Measurements from ENCODE around the gene ANKRD40. TPM values are rescaled to one million over a fixed set of nuclear protein-coding genes. Genes with fewer than 3 reads are reported as not detected.

ANKRD40 gene
- total RNA-seq, 1 experiment from 2014 or later: 72.0 TPM

DNA sequence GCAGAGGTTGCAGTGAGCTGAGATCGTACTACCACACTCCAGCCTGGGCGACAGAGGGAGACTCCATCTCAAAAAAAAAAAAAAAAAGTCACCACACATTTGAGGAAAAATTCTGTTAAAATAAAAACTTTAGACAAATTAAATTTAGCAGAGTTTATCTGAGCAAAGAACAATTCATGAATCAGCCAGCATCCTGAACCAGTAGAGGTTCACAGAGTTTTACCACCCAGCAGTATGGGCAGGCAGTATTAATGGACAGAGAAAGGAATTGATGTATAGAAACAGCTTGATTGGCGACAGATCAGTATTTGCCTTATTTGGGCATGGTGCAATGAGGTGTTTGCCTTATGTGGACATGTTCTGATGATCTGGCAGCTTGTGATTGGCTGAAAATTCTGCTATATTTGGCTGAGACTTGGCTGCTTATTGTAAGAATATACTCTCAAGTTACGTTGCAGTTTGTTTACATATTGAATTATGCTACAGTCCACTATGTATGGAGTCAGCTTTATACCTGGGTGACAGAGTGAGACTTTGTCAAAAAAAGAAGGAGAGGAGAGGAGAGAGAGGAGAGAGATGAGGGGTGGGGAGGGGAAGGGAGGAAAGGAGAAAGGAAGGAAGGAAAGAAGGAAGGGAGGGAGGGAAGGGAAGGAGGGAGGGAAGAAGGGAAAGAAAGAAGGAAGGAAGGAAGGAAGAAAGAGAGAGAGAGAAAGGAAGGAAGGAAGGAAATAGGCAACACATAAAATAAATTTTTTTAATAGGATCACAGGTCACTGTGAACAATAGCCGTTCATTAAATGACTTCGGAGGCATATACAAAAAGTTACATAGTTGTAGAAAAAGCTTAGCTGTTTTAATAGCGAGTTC, 58.4 kb downstream of the ANKRD40 start:
- Histone ChIP-seq H3K27me3 (ENCODE audit: insufficient read depth, low read length) (no peaks in the 10 kb centered on the region), H3K9me2 (ENCODE audit: insufficient read depth) (no peaks in the 10 kb centered on the region), H4K20me1 (ENCODE audit: insufficient read depth) (no peaks in the 10 kb centered on the region), H3K4me3 (replicated peaks in 1 of 2; ENCODE audit: low read depth in 1 of 2, low read length in 2 of 2) (no peak overlapping the region), H3K4me2 (ENCODE audit: low read length) (peak overlapping the region; percentile 23; the same call in 1 of the 2 replicates), H3K79me2 (ENCODE audit: insufficient read depth, low read length) (no peaks in the 10 kb centered on the region), H3K9me3 (ENCODE audit: control insufficient read depth in 1 of 2, insufficient read depth in 1 of 2, low read depth in 1 of 2, low read length in 2 of 2) (no peaks in the 10 kb centered on the region), H3K4me1 (ENCODE audit: control insufficient read depth in 1 of 2, insufficient read depth in 2 of 2, low read length in 2 of 2) (peaks cover 12 to 40% of the 10 kb centered on the region in 2 experiments; a peak in 3 of 4 replicates), H2AFZ (ENCODE audit: low read depth, low read length, poor library complexity, severe bottlenecking) (peak overlapping the region; percentile 11), H3K36me3 (ENCODE audit: control insufficient read depth in 1 of 2, insufficient read depth in 2 of 2, low read length in 2 of 2) (no peaks in the 10 kb centered on the region), H3K27ac (ENCODE audit: low read depth, low read length) (no peak overlapping the region), H3K9ac (ENCODE audit: low read length) (no peak overlapping the region)
- BruUV-seq (replicated peaks): no TSS peak
- intact Hi-C loops (cut with micrococcal nuclease): no loop called here
- RAD21 ChIA-PET (ENCODE audit: low non-redundant PET in 1 of 2, low total read pairs in 2 of 2, uncharacterized antibody in 2 of 2, unreplicated experiment in 2 of 2): no interaction called here
- CTCF ChIA-PET: interaction anchor here (1.9 kb wide), 1 partner anchor 18 kb away, joined by 5 read pairs; no protein-coding TSS in a partner anchor
- ATAC-seq: peak; percentile 53; the same call in 1 of the 2 replicates
- TF ChIP-seq JUND (IDR thresholded peaks at IDR 0.05) (0 out of 2 replicates have a peak, but pooled peaks have one; percentile 10), CEBPB (IDR thresholded peaks at IDR 0.05; ENCODE audit: low read depth) (no peak), POLR2AphosphoS5 (IDR thresholded peaks at IDR 0.05; ENCODE audit: low read depth, low read length) (no peak), SRF (IDR thresholded peaks at IDR 0.05; ENCODE audit: low read depth) (peak; percentile 99), EZH2 (IDR thresholded peaks at IDR 0.05) (no peak), ELF1 (IDR thresholded peaks at IDR 0.05; ENCODE audit: borderline replicate concordance, low read depth) (no peak), POLR2A (IDR thresholded peaks at IDR 0.05; ENCODE audit: borderline replicate concordance, extremely low read depth, insufficient read depth, insufficient read length) (no peak), CBX3 (IDR thresholded peaks at IDR 0.05; ENCODE audit: low read depth) (0 out of 2 replicates have a peak, but pooled peaks have one; percentile 2)
- TF ChIP-seq, protein P1, sequence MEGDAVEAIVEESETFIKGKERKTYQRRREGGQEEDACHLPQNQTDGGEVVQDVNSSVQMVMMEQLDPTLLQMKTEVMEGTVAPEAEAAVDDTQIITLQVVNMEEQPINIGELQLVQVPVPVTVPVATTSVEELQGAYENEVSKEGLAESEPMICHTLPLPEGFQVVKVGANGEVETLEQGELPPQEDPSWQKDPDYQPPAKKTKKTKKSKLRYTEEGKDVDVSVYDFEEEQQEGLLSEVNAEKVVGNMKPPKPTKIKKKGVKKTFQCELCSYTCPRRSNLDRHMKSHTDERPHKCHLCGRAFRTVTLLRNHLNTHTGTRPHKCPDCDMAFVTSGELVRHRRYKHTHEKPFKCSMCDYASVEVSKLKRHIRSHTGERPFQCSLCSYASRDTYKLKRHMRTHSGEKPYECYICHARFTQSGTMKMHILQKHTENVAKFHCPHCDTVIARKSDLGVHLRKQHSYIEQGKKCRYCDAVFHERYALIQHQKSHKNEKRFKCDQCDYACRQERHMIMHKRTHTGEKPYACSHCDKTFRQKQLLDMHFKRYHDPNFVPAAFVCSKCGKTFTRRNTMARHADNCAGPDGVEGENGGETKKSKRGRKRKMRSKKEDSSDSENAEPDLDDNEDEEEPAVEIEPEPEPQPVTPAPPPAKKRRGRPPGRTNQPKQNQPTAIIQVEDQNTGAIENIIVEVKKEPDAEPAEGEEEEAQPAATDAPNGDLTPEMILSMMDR (IDR thresholded peaks at IDR 0.05 in 2 of 3, conservative IDR thresholded peaks at IDR 0.05 in 1 of 3; ENCODE audit: borderline replicate concordance in 1 of 3, insufficient read depth in 1 of 3, low read depth in 2 of 3, low read length in 2 of 3): no peak
- TF ChIP-seq, protein P2, sequence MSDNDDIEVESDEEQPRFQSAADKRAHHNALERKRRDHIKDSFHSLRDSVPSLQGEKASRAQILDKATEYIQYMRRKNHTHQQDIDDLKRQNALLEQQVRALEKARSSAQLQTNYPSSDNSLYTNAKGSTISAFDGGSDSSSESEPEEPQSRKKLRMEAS (IDR thresholded peaks at IDR 0.05): no peak
- POLR2A ChIA-PET: interaction anchor here (0.9 to 4.7 kb wide), 4 partner anchors 11 to 472 kb away, joined by 3 to 35 read pairs (median 12); partner anchors contain the start of gene SPAG9
- DNase-seq (ENCODE audit: low read depth, low spot score): peak; percentile 55
